Fibroblast of lung (primary cell): ENCODE data around the gene QSOX2. TPM values are rescaled to one million over a fixed set of nuclear protein-coding genes. Genes with fewer than 3 reads are reported as not detected.
A peak's percentile ranks its signal among the peaks of the same experiment; 100 is the strongest.

Experiments
- DNase-seq, 2 donors: peaks; one replicate each; pipeline versions ENCODE4 v3.0.0 to v3.0.0-alpha.2; 2010; ENCODE audit warnings: low read depth in 2 of 2
- H2AFZ ChIP-seq: 2 replicates; pipeline ENCODE4 v1.5.1; 2012; ENCODE audit warnings: low read length, control low read depth, inconsistent platforms
- H3K27ac ChIP-seq: 2 replicates; pipeline ENCODE4 v1.5.1; 2011; ENCODE audit warnings: low read length, control low read depth; ENCODE audit not compliant: insufficient read depth
- H3K27me3 ChIP-seq: 2 replicates; pipeline ENCODE4 v1.5.1; 2011; ENCODE audit warnings: mild to moderate bottlenecking, low read length; ENCODE audit not compliant: control insufficient read depth, insufficient read depth
- H3K36me3 ChIP-seq: 2 replicates; pipeline ENCODE4 v1.5.1; 2011; ENCODE audit warnings: low read length; ENCODE audit not compliant: control insufficient read depth, insufficient read depth
- H3K4me1 ChIP-seq: 2 replicates; pipeline ENCODE4 v1.5.1; 2011; ENCODE audit warnings: low read length; ENCODE audit not compliant: control insufficient read depth, insufficient read depth; ENCODE audit errors: extremely low read depth
- H3K4me2 ChIP-seq: 2 replicates; pipeline ENCODE4 v1.5.1; 2011; ENCODE audit warnings: low read length, control low read depth; ENCODE audit not compliant: insufficient read depth; ENCODE audit errors: extremely low read depth
- H3K4me3 ChIP-seq, 4 experiments: fragments of 200-600 bp in 1 of 4; sonication (generic) in 1 of 4; replicated peaks in 1 of 4; 2 replicates each; pipeline ENCODE4 v1.5.1; 2011 to 2016; ENCODE audit warnings: low read length in 4 of 4, low read depth in 3 of 4, mild to moderate bottlenecking in 3 of 4, control low read depth in 2 of 4, inconsistent platforms in 1 of 4, mixed read lengths in 1 of 4; ENCODE audit not compliant: insufficient read depth in 1 of 4; ENCODE audit errors: control extremely low read depth in 1 of 4
- H3K79me2 ChIP-seq: 2 replicates; pipeline ENCODE4 v1.5.1; 2012; ENCODE audit warnings: mild to moderate bottlenecking, low read length, inconsistent platforms; ENCODE audit not compliant: control insufficient read depth, insufficient read depth
- H3K9ac ChIP-seq: 2 replicates; pipeline ENCODE4 v1.5.1; 2011; ENCODE audit warnings: mild to moderate bottlenecking, low read length, control low read depth; ENCODE audit not compliant: insufficient read depth
- H3K9me3 ChIP-seq: 2 replicates; pipeline ENCODE4 v1.5.1; 2012; ENCODE audit warnings: low read depth, low read length; ENCODE audit not compliant: control insufficient read depth, insufficient read depth
- H4K20me1 ChIP-seq: 2 replicates; pipeline ENCODE4 v1.5.1; 2011; ENCODE audit warnings: low read length; ENCODE audit not compliant: control insufficient read depth, insufficient read depth; ENCODE audit errors: extremely low read depth
- CTCF ChIP-seq, 2 donors: IDR thresholded peaks in 1 of 2; conservative IDR thresholded peaks in 1 of 2; 1 replicate in 1 of 2; 2 replicates in 1 of 2; pipeline ENCODE4 v1.5.1; 2011 to 2012; ENCODE audit warnings: low read length in 2 of 2, control low read depth in 1 of 2, inconsistent platforms in 1 of 2, low read depth in 1 of 2, mild to moderate bottlenecking in 1 of 2
- EZH2 ChIP-seq: IDR thresholded peaks from 2 replicates; pipeline ENCODE4 v1.5.1; 2012; ENCODE audit warnings: low read length, control low read depth, mild to moderate bottlenecking; ENCODE audit errors: missing control alignments
- polyA plus RNA-seq, 2 donors: library from polyadenylated mRNA; depleted of rRNA in 1 of 2; stranded (reverse) in 1 of 2; unstranded in 1 of 2; fragments of >200 nt; gene quantifications; 2 replicates each; pipeline ENCODE4 v1.2.1, GENCODE V29; 2011 to 2012; ENCODE audit warnings: missing spikeins in 1 of 2
- total RNA-seq: library from RNA; depleted of rRNA; stranded (reverse); fragments of >200 nt; gene quantifications from 2 replicates; pipeline ENCODE4 v1.2.1, GENCODE V29; 2014

The QSOX2 gene
- total and polyA plus RNA-seq, 2 donors (not counting 1 experiment from before 2014, with no cell fraction given) = 7.8 to 13.2 TPM

GRCh38 chr9:136170006-136170901 is 75.4 kb downstream of the QSOX2 start:
- no peak overlapping the region for H3K9ac ChIP-seq
- peak in 1 of 2 donors; percentile 12 for DNase-seq

GRCh38 chr9:136169495-136169894 is 76.1 kb downstream of the QSOX2 start:
- Histone ChIP-seq H3K27ac (no peak overlapping the region), H3K4me3 (no peak overlapping the region), H3K9ac (no peak overlapping the region), H3K4me2 (no peak overlapping the region), H3K79me2 (no peaks in the 10 kb centered on the region), H3K4me1 (no peaks in the 10 kb centered on the region), H4K20me1 (no peaks in the 10 kb centered on the region), H3K9me3 (no peaks in the 10 kb centered on the region), H3K27me3 (peaks cover 7% of the 10 kb centered on the region), H2AFZ (no peak overlapping the region), H3K36me3 (no peaks in the 10 kb centered on the region)
- TF ChIP-seq CTCF (conservative IDR thresholded peaks at IDR 0.05 in 1 of 2, IDR thresholded peaks at IDR 0.05 in 1 of 2; ENCODE audit: low read depth in 1 of 2, low read length in 2 of 2) (no peak), EZH2 (no peak)
- no peak for DNase-seq

More at GRCh38 chr9:136170006-136170901, 75.4 kb downstream of the QSOX2 start:
- Histone ChIP-seq H3K27ac (no peak overlapping the region), H3K4me1 (no peaks in the 10 kb centered on the region), H3K79me2 (no peaks in the 10 kb centered on the region), H3K36me3 (no peaks in the 10 kb centered on the region), H4K20me1 (no peaks in the 10 kb centered on the region), H3K4me3 (no peak overlapping the region), H3K9me3 (no peaks in the 10 kb centered on the region), H3K4me2 (no peak overlapping the region), H2AFZ (no peak overlapping the region), H3K27me3 (peaks cover 7% of the 10 kb centered on the region)
- TF ChIP-seq CTCF (conservative IDR thresholded peaks at IDR 0.05 in 1 of 2, IDR thresholded peaks at IDR 0.05 in 1 of 2; ENCODE audit: low read depth in 1 of 2, low read length in 2 of 2) (peak; percentile 59 to 81), EZH2 (no peak)

- H2AFZ ChIP-seq = no peak overlapping the region
- no peak overlapping the region for H3K4me3 ChIP-seq
- no peaks in the 10 kb centered on the region for H3K36me3 ChIP-seq
- H3K4me2 ChIP-seq = no peak overlapping the region
- no peak overlapping the region for H3K27ac ChIP-seq
- H3K79me2 ChIP-seq = no peaks in the 10 kb centered on the region
- DNase-seq = no peak
- no peak overlapping the region for H3K9ac ChIP-seq
- no peaks in the 10 kb centered on the region for H4K20me1 ChIP-seq
- no peaks in the 10 kb centered on the region for H3K4me1 ChIP-seq
- H3K27me3 ChIP-seq = peaks cover 4% of the 10 kb centered on the region
- no peaks in the 10 kb centered on the region for H3K9me3 ChIP-seq
- no peak for TF ChIP-seq CTCF (conservative IDR thresholded peaks at IDR 0.05 in 1 of 2, IDR thresholded peaks at IDR 0.05 in 1 of 2; ENCODE audit: low read depth in 1 of 2, low read length in 2 of 2)
- no peak for TF ChIP-seq EZH2
Observed at GRCh38 chr9:136163248-136163850, 82.3 kb downstream of the QSOX2 start.
